Stimulated activated CD4-positive, alpha-beta T cell treated with anti-CD3 and anti-CD28 coated beads, Interleukin-1b, Interleukin-23, amount 100 ng/mL, for 48 hours (primary cell): Measurements from ENCODE around the gene TRA2A.
"Not testable (repeated sequence)": the region's sequence is repeated elsewhere in the genome, so short reads cannot be mapped to it uniquely, and the experiment has no call there.

ENCODE experiments used
- DNase-seq: peaks from one replicate; pipeline ENCODE4 v3.0.0-alpha.2; 2020

The TRA2A gene

GRCh38 chr7:23531794-23532489, at the start of gene TRA2A:
TSS of gene TRA2A (minus strand) at chr7:23531981. CDS start at chr7:23531824, 157 bp downstream.
- peak; percentile 97 for DNase-seq

GRCh38 chr7:23570592-23571200, 38.9 kb upstream of the TRA2A start:
- peak; percentile 54 for DNase-seq

GRCh38 chr7:23558303-23558702, 26.5 kb upstream of the TRA2A start:
- no peak for DNase-seq

- no peak for DNase-seq
Observed at GRCh38 chr7:23547662-23548061, 15.9 kb upstream of the TRA2A start.

GRCh38 chr7:23546897-23547572, 15.3 kb upstream of the TRA2A start:
- DNase-seq = peak; percentile 77

GRCh38 chr7:23545493-23545892, 13.7 kb upstream of the TRA2A start:
- DNase-seq = no peak

- no peak for DNase-seq
Observed at GRCh38 chr7:23544913-23545354, 13.2 kb upstream of the TRA2A start.

GRCh38 chr7:23542752-23543151, 11.0 kb upstream of the TRA2A start:
- no peak for DNase-seq

- no peak for DNase-seq
Observed at GRCh38 chr7:23539494-23539907, 7.7 kb upstream of the TRA2A start.

- no peak for DNase-seq
Observed at GRCh38 chr7:23538301-23538700, 6.5 kb upstream of the TRA2A start.

GRCh38 chr7:23533238-23533604, 1.4 kb upstream of the TRA2A start:
- no peak for DNase-seq

GRCh38 chr7:23532490-23533237, 883 bp upstream of the TRA2A start:
- no peak for DNase-seq

GRCh38 chr7:23531050-23531793, 559 bp downstream of the TRA2A start:
- peak; percentile 54 for DNase-seq

- peak; percentile 19 for DNase-seq
Observed at GRCh38 chr7:23530405-23530804, 1.4 kb downstream of the TRA2A start.

GRCh38 chr7:23529262-23529859, 2.4 kb downstream of the TRA2A start:
- DNase-seq = no peak

- DNase-seq = not testable (repeated sequence)
Observed at GRCh38 chr7:23525611-23526010, 6.2 kb downstream of the TRA2A start.

- no peak for DNase-seq
Observed at GRCh38 chr7:23524473-23524872, 7.3 kb downstream of the TRA2A start.

GRCh38 chr7:23523486-23524075, 8.2 kb downstream of the TRA2A start:
- no peak for DNase-seq

GRCh38 chr7:23520582-23520981, 11.2 kb downstream of the TRA2A start:
- DNase-seq = no peak

GRCh38 chr7:23514755-23515154, 17.0 kb downstream of the TRA2A start:
- no peak for DNase-seq

GRCh38 chr7:23513746-23514145, 18.0 kb downstream of the TRA2A start:
- DNase-seq = not testable (repeated sequence)

GRCh38 chr7:23494009-23494408, 37.8 kb downstream of the TRA2A start:
- no peak for DNase-seq
